Cardiac muscle cell (in vitro differentiated cells and primary cell): ENCODE data around the gene IGDCC3. TPM values are rescaled to one million over a fixed set of nuclear protein-coding genes. Genes with fewer than 3 reads are reported as not detected.
"Not testable (repeated sequence)": the region's sequence is repeated elsewhere in the genome, so short reads cannot be mapped to it uniquely, and the experiment has no call there.

Experiments used
- DNase-seq, 2 donors: peaks; one replicate each; pipeline versions ENCODE4 v3.0.0 to v3.0.0-alpha.2; 2010 to 2017; ENCODE audit warnings: low read depth in 1 of 2, low spot score in 1 of 2
- H3K27ac ChIP-seq: fragments of 200-600 bp; sonication (generic); 2 replicates; pipeline ENCODE4 v1.5.1; 2016
- H3K27me3 ChIP-seq: fragments of 200-600 bp; sonication (generic); 2 replicates; pipeline ENCODE4 v1.6.0; 2016; ENCODE audit warnings: control low read depth
- H3K36me3 ChIP-seq: fragments of 200-600 bp; sonication (generic); 2 replicates; pipeline ENCODE4 v1.5.1; 2016; ENCODE audit warnings: control low read depth
- H3K4me1 ChIP-seq: fragments of 200-600 bp; sonication (generic); 2 replicates; pipeline ENCODE4 v1.8.1; 2017; ENCODE audit warnings: low read depth, mild to moderate bottlenecking, mixed run types
- H3K4me3 ChIP-seq: fragments of 200-600 bp; sonication (generic); 2 replicates; pipeline ENCODE4 v1.5.1; 2016; ENCODE audit warnings: mild to moderate bottlenecking
- H3K9me3 ChIP-seq: fragments of 200-600 bp; sonication (generic); 2 replicates; pipeline ENCODE4 v1.5.1; 2017; ENCODE audit warnings: low read depth, mild to moderate bottlenecking, control low read depth
- CTCF ChIP-seq: IDR thresholded peaks from 2 replicates; pipeline ENCODE4 v1.5.1; 2012; ENCODE audit warnings: low read depth, mild to moderate bottlenecking, low read length
- polyA plus RNA-seq: library from polyadenylated mRNA; unstranded; fragments of >200 nt; fragmentation: Nextera tagmentation; extraction: Ambion mirVana; gene quantifications from 2 replicates; pipeline ENCODE4 v1.2.1, GENCODE V29; 2016
- total RNA-seq: library from RNA; depleted of rRNA; stranded (reverse); fragments of >200 nt; gene quantifications from 2 replicates; pipeline ENCODE4 v1.2.3, GENCODE V29; 2016

Gene IGDCC3
- total and polyA plus RNA-seq, 2 experiments from 2014 or later: 41.1 to 54.6 TPM

- no peaks in the 10 kb centered on the region for H3K9me3 ChIP-seq
- no peak for DNase-seq
- H3K4me1 ChIP-seq: peaks cover 10% of the 10 kb centered on the region
- peaks cover 33% of the 10 kb centered on the region for H3K27me3 ChIP-seq
- no peak overlapping the region for H3K27ac ChIP-seq
- no peak for TF ChIP-seq CTCF
- H3K36me3 ChIP-seq: no peaks in the 10 kb centered on the region
- no peak overlapping the region for H3K4me3 ChIP-seq
Observed at GRCh38 chr15:65399001-65399706, 21.4 kb upstream of the IGDCC3 start.

- DNase-seq, H3K9me3 ChIP-seq, H3K4me1 ChIP-seq, H3K27ac ChIP-seq, H3K4me3 ChIP-seq, H3K36me3 ChIP-seq: not testable (repeated sequence)
- H3K27me3 ChIP-seq: peaks cover 33% of the 10 kb centered on the region
Observed at GRCh38 chr15:65398486-65398885, 20.7 kb upstream of the IGDCC3 start.

- peaks cover 33% of the 10 kb centered on the region for H3K27me3 ChIP-seq
- H3K27ac ChIP-seq: no peak overlapping the region
- H3K36me3 ChIP-seq: no peaks in the 10 kb centered on the region
- no peak for TF ChIP-seq CTCF
- H3K4me3 ChIP-seq: no peak overlapping the region
- no peaks in the 10 kb centered on the region for H3K9me3 ChIP-seq
- H3K4me1 ChIP-seq: peaks cover 10% of the 10 kb centered on the region
- DNase-seq: no peak
Observed at GRCh38 chr15:65396965-65397317, 19.1 kb upstream of the IGDCC3 start.

- DNase-seq: no peak
- peaks cover 33% of the 10 kb centered on the region for H3K27me3 ChIP-seq
- TF ChIP-seq CTCF: no peak
- no peak overlapping the region for H3K27ac ChIP-seq
- no peaks in the 10 kb centered on the region for H3K36me3 ChIP-seq
- no peak overlapping the region for H3K4me3 ChIP-seq
- peaks cover 5% of the 10 kb centered on the region for H3K4me1 ChIP-seq
- H3K9me3 ChIP-seq: no peaks in the 10 kb centered on the region
Observed at GRCh38 chr15:65396283-65396964, 18.6 kb upstream of the IGDCC3 start.

- TF ChIP-seq CTCF: no peak
- Histone ChIP-seq H3K9me3 (no peaks in the 10 kb centered on the region), H3K27ac (no peak overlapping the region), H3K36me3 (no peaks in the 10 kb centered on the region), H3K4me1 (no peaks in the 10 kb centered on the region), H3K27me3 (peaks cover 33% of the 10 kb centered on the region), H3K4me3 (no peak overlapping the region)
- DNase-seq: no peak
Observed at GRCh38 chr15:65395567-65396202, 17.9 kb upstream of the IGDCC3 start.

GRCh38 chr15:65394936-65395335 is 17.1 kb upstream of the IGDCC3 start:
- H3K9me3 ChIP-seq: no peaks in the 10 kb centered on the region
- TF ChIP-seq CTCF: no peak
- no peaks in the 10 kb centered on the region for H3K4me1 ChIP-seq
- no peaks in the 10 kb centered on the region for H3K36me3 ChIP-seq
- no peak overlapping the region for H3K4me3 ChIP-seq
- no peak for DNase-seq
- no peak overlapping the region for H3K27ac ChIP-seq
- H3K27me3 ChIP-seq: peaks cover 33% of the 10 kb centered on the region
